HepG2 (cell line): ENCODE results near the gene VPS13D. TPM values are rescaled to one million over a fixed set of nuclear protein-coding genes. Genes with fewer than 3 reads are reported as not detected.
A peak's percentile ranks its signal among the peaks of the same experiment; 100 is the strongest.

Source experiments
- AHDC1 ChIP-seq: sonication (generic); formaldehyde crosslinking; IDR thresholded peaks from 2 replicates; pipeline ENCODE4 v1.5.1; 2020; ENCODE audit warnings: mild to moderate bottlenecking, missing genetic modification reagents, borderline replicate concordance
- DRAP1 ChIP-seq: IDR thresholded peaks from 2 replicates; pipeline ENCODE4 v1.6.1; 2016; ENCODE audit warnings: missing genetic modification reagents, missing compliant biosample characterization
- ERF ChIP-seq: IDR thresholded peaks from 2 replicates; pipeline ENCODE4 v1.6.1; 2018; ENCODE audit warnings: missing biosample characterization, missing genetic modification reagents
- ETS1 ChIP-seq: sonication (generic); formaldehyde crosslinking; IDR thresholded peaks from 2 replicates; pipeline ENCODE4 v1.4.0; 2020; ENCODE audit warnings: missing genetic modification reagents
- FOXA3 ChIP-seq: IDR thresholded peaks from 2 replicates; pipeline ENCODE4 v1.6.1; 2016; ENCODE audit warnings: missing genetic modification reagents, missing compliant biosample characterization
- GATAD1 ChIP-seq: IDR thresholded peaks from 2 replicates; pipeline ENCODE4 v1.6.1; 2016; ENCODE audit warnings: missing genetic modification reagents, missing compliant biosample characterization
- GRHL1 ChIP-seq: sonication (generic); formaldehyde crosslinking; conservative IDR thresholded peaks from 2 replicates; pipeline ENCODE4 v1.8.0; 2022; ENCODE audit warnings: missing genetic modification reagents
- HDAC1 ChIP-seq: sonication (generic); formaldehyde crosslinking; IDR thresholded peaks from 2 replicates; pipeline ENCODE4 v1.5.1; 2020; ENCODE audit warnings: mild to moderate bottlenecking, missing genetic modification reagents
- HMG20A ChIP-seq: IDR thresholded peaks from 2 replicates; pipeline ENCODE4 v1.6.1; 2016; ENCODE audit warnings: borderline replicate concordance
- NR2F6 ChIP-seq, 2 experiments: IDR thresholded peaks; 2 replicates each; pipeline ENCODE4 v1.6.1; 2016; ENCODE audit warnings: antibody characterized with exemption in 1 of 2, mild to moderate bottlenecking in 1 of 2
- POLR2AphosphoS2 ChIP-seq: IDR thresholded peaks from 2 replicates; pipeline ENCODE4 v1.6.1; 2011; ENCODE audit warnings: low read depth, low read length, improper control_type of control experiment
- RBAK ChIP-seq: sonication (generic); formaldehyde crosslinking; IDR thresholded peaks from 2 replicates; pipeline ENCODE4 v1.5.1; 2020; ENCODE audit warnings: mild to moderate bottlenecking, missing genetic modification reagents
- SALL1 ChIP-seq: sonication (generic); formaldehyde crosslinking; IDR thresholded peaks from 2 replicates; pipeline ENCODE4 v1.8.0; 2022; ENCODE audit warnings: mild to moderate bottlenecking, missing genetic modification reagents
- SOX6 ChIP-seq, 2 experiments: fragments of 450-650 bp in 1 of 2; sonication (generic) in 1 of 2; formaldehyde crosslinking in 1 of 2; IDR thresholded peaks; 2 replicates each; pipeline versions ENCODE4 v1.4.0 to v1.6.1; 2017 to 2020; ENCODE audit warnings: antibody characterized with exemption in 1 of 2, mild to moderate bottlenecking in 1 of 2, missing genetic modification reagents in 1 of 2
- STAG1 ChIP-seq: sonication (generic); formaldehyde crosslinking; IDR thresholded peaks from 2 replicates; pipeline ENCODE4 v1.4.0; 2020; ENCODE audit warnings: missing genetic modification reagents
- UBTF ChIP-seq: sonication (generic); formaldehyde crosslinking; IDR thresholded peaks from 2 replicates; pipeline ENCODE4 v1.4.0; 2020; ENCODE audit warnings: mild to moderate bottlenecking, missing genetic modification reagents
- ZNF331 ChIP-seq: sonication (generic); formaldehyde crosslinking; IDR thresholded peaks from 2 replicates; pipeline ENCODE4 v1.4.0; 2020; ENCODE audit warnings: missing genetic modification reagents
- ZNF333 ChIP-seq: sonication (generic); formaldehyde crosslinking; IDR thresholded peaks from 2 replicates; pipeline ENCODE4 v1.4.0; 2020; ENCODE audit warnings: mild to moderate bottlenecking, missing genetic modification reagents, borderline replicate concordance
- ZNF557 ChIP-seq: sonication (generic); formaldehyde crosslinking; IDR thresholded peaks from 2 replicates; pipeline ENCODE4 v1.4.0; 2020; ENCODE audit warnings: missing genetic modification reagents
- polyA plus RNA-seq, 8 experiments: library from polyadenylated mRNA; depleted of rRNA in 3 of 8; stranded (reverse) in 7 of 8; unstranded in 1 of 8; fragments of >200 nt; fragmentation: Illumina TruSeq in 4 of 8; extraction: Trizol in 4 of 8; gene quantifications; 2 replicates each; pipeline versions ENCODE4 v1.2.1 to v1.2.3, GENCODE V29; 2011 to 2016; ENCODE audit warnings: low read depth in 4 of 8, missing spikeins in 1 of 8, mixed read lengths in 1 of 8; ENCODE audit not compliant: insufficient read depth in 1 of 8
- total RNA-seq, 5 experiments: library from RNA; depleted of rRNA; stranded (reverse); fragments of >200 nt; fragmentation: Illumina TruSeq; extraction: Trizol; gene quantifications; 2 replicates each; pipeline ENCODE4 v1.2.3, GENCODE V29; 2016; ENCODE audit warnings: low read depth in 1 of 5

Gene VPS13D
- total and polyA plus RNA-seq, 2 of the 13 experiments (the other 11 are each of a cell fraction or from before 2014, with no cell fraction given), result 8.6 to 13.9 TPM

- TF ChIP-seq GRHL1 (CRISPR knock-in tag) (no peak), STAG1 (no peak), RBAK (CRISPR knock-in tag) (no peak), POLR2AphosphoS2 (no peak), HDAC1 (peak; percentile 32; the same call in 1 of the 2 replicates), AHDC1 (peak; percentile 70; the same call in 1 of the 2 replicates), SALL1 (peak; percentile 41; the same call in 1 of the 2 replicates), GATAD1 (CRISPR knock-in tag) (0 out of 2 replicates have a peak, but pooled peaks have one; percentile 16), ZNF331 (peak; percentile 18; the same call in 1 of the 2 replicates), DRAP1 (peak; percentile 15; the same call in 1 of the 2 replicates), ETS1 (CRISPR knock-in tag) (0 out of 2 replicates have a peak, but pooled peaks have one; percentile 15), FOXA3 (CRISPR knock-in tag) (peak; percentile 44), UBTF (no peak), NR2F6 (IDR thresholded peaks at IDR 0.05) (no peak; the same call in 1 of the 2 replicates), NR2F6 (CRISPR knock-in tag; IDR thresholded peaks at IDR 0.05) (peak; percentile 24; the same call in 1 of the 2 replicates), HMG20A (CRISPR knock-in tag) (peak; percentile 63; the same call in 1 of the 2 replicates), ZNF333 (CRISPR knock-in tag) (no peak), SOX6 (IDR thresholded peaks at IDR 0.05) (no peak), SOX6 (CRISPR knock-in tag; IDR thresholded peaks at IDR 0.05) (0 out of 2 replicates have a peak, but pooled peaks have one; percentile 38), ZNF557 (CRISPR knock-in tag) (no peak), ERF (0 out of 2 replicates have a peak, but pooled peaks have one; percentile 37)
Observed at GRCh38 chr1:12437629-12438028, 207.8 kb downstream of the VPS13D start (continued).
